SK-N-SH (cell line): ENCODE data around the gene RFX3.

Source experiments
- CTCF ChIP-seq: fragments of 200-600 bp; sonication (generic); IDR thresholded peaks from 2 replicates; pipeline ENCODE4 v1.6.1; 2017; ENCODE audit warnings: antibody characterized with exemption, mild to moderate bottlenecking, moderate library complexity
- EZH2phosphoT487 ChIP-seq: fragments of 200-600 bp; sonication (generic); IDR thresholded peaks from 2 replicates; pipeline ENCODE4 v1.6.1; 2017; ENCODE audit warnings: low read depth, mixed run types, mild to moderate bottlenecking, antibody characterized with exemption, moderate library complexity, borderline replicate concordance
- MXI1 ChIP-seq: IDR thresholded peaks from 2 replicates; pipeline ENCODE4 v1.6.1; 2012; ENCODE audit warnings: mild to moderate bottlenecking, low read depth, low read length, improper control_type of control experiment
- POLR2AphosphoS5 ChIP-seq: IDR thresholded peaks from 2 replicates; pipeline ENCODE4 v1.6.1; 2012; ENCODE audit warnings: low read depth, low read length
- REST ChIP-seq: IDR thresholded peaks from 2 replicates; pipeline ENCODE4 v1.6.1; 2012; ENCODE audit warnings: mild to moderate bottlenecking, low read depth, low read length, moderate library complexity
- RFX5 ChIP-seq: IDR thresholded peaks from 2 replicates; pipeline ENCODE4 v1.6.1; 2012; ENCODE audit warnings: mild to moderate bottlenecking, improper control_type of control experiment, low read length
- RXRA ChIP-seq: IDR thresholded peaks from 2 replicates; pipeline ENCODE4 v1.4.0; 2012; ENCODE audit warnings: low read depth, mild to moderate bottlenecking, borderline replicate concordance
- YY1 ChIP-seq: IDR thresholded peaks from 2 replicates; pipeline ENCODE4 v1.4.0; 2012; ENCODE audit warnings: low read depth, mild to moderate bottlenecking

- no peak for TF ChIP-seq CTCF
- TF ChIP-seq MXI1, result no peak
- no peak for TF ChIP-seq YY1
- no peak for TF ChIP-seq EZH2phosphoT487
- no peak for TF ChIP-seq REST
- no peak for TF ChIP-seq POLR2AphosphoS5
- no peak for TF ChIP-seq RFX5
- TF ChIP-seq RXRA, result no peak
Measured at GRCh38 chr9:3497401-3497800, 28.4 kb downstream of the RFX3 start.
